WERI-Rb-1 (cell line): ENCODE data around the gene EPC1.

Experiments
- DNase-seq: peaks from one replicate; pipeline ENCODE4 v3.0.0-alpha.2; 2020
- H3K27ac ChIP-seq: fragments of 250-450 bp; sonication (Bioruptor Pico); 2 replicates; pipeline ENCODE4 v1.5.1; 2020; ENCODE audit warnings: mild to moderate bottlenecking, moderate library complexity
- H3K27me3 ChIP-seq: fragments of 250-450 bp; sonication (Bioruptor Pico); 2 replicates; pipeline ENCODE4 v1.5.1; 2021; ENCODE audit warnings: mild to moderate bottlenecking, low read depth, moderate library complexity; ENCODE audit not compliant: insufficient read depth, severe bottlenecking
- H3K36me3 ChIP-seq: fragments of 250-450 bp; sonication (Bioruptor Pico); 2 replicates; pipeline ENCODE4 v1.5.1; 2020; ENCODE audit warnings: mild to moderate bottlenecking, moderate library complexity
- H3K4me3 ChIP-seq: 2 replicates; pipeline ENCODE4 v1.5.1; 2011; ENCODE audit warnings: low read depth, mild to moderate bottlenecking, control low read depth, low read length
- H3K9me3 ChIP-seq: fragments of 250-450 bp; sonication (Bioruptor Pico); 2 replicates; pipeline ENCODE4 v1.5.1; 2021; ENCODE audit warnings: mild to moderate bottlenecking, moderate library complexity; ENCODE audit not compliant: severe bottlenecking
- TF ChIP-seq, protein P1 (sequence below): IDR thresholded peaks from 2 replicates; pipeline ENCODE4 v1.5.1; 2011; ENCODE audit warnings: low read depth, mild to moderate bottlenecking, control low read depth, inconsistent platforms, low read length

Gene EPC1

GRCh38 chr10:32299354-32299980 lies 47.5 kb downstream of the EPC1 start:
- Histone ChIP-seq H3K9me3 (no peaks in the 10 kb centered on the region), H3K27ac (no peak overlapping the region), H3K27me3 (no peaks in the 10 kb centered on the region), H3K4me3 (no peak overlapping the region), H3K36me3 (no peaks in the 10 kb centered on the region; the same call in none of the 2 replicates)
- TF ChIP-seq, protein P1, sequence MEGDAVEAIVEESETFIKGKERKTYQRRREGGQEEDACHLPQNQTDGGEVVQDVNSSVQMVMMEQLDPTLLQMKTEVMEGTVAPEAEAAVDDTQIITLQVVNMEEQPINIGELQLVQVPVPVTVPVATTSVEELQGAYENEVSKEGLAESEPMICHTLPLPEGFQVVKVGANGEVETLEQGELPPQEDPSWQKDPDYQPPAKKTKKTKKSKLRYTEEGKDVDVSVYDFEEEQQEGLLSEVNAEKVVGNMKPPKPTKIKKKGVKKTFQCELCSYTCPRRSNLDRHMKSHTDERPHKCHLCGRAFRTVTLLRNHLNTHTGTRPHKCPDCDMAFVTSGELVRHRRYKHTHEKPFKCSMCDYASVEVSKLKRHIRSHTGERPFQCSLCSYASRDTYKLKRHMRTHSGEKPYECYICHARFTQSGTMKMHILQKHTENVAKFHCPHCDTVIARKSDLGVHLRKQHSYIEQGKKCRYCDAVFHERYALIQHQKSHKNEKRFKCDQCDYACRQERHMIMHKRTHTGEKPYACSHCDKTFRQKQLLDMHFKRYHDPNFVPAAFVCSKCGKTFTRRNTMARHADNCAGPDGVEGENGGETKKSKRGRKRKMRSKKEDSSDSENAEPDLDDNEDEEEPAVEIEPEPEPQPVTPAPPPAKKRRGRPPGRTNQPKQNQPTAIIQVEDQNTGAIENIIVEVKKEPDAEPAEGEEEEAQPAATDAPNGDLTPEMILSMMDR, result no peak
- no peak for DNase-seq

DNA sequence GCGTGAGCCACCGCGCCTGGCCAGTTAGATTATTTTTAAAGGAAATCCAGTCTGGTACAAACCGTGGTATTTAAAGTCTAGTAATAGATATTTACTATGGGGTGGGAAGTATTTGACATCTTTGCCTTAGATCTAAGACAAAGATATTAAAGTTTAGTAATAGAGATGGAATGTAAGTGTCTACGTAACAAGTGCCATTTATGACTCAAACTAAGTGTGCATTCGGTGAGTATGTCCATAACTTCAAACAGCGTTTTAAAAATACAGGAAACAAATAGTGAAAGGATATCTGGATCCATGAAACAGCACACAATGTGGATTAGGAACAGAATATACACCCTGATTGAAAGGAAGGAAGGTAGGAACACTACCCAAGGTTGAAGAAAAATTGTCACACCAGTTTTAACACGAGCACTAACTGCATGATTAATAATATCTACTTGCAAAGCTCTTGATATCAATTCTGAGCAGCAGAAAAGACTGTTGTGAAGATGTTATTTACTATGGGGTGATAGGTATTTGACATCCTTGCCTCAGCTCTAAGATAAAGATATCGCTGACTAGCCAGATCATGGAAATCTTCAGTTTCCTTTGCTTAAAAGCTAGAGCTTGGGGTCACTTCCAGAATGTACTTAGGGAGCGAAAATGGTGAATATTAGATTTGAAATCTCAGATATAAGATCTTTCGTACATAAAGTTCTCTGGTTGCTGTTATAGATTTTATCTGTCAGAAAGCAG lies 48.7 kb downstream of the EPC1 start:
- no peaks in the 10 kb centered on the region for H3K27me3 ChIP-seq
- no peak overlapping the region for H3K4me3 ChIP-seq
- TF ChIP-seq, protein P1, result no peak
- no peak overlapping the region for H3K27ac ChIP-seq
- no peak for DNase-seq
- H3K36me3 ChIP-seq, result no peaks in the 10 kb centered on the region; the same call in none of the 2 replicates
- H3K9me3 ChIP-seq, result no peaks in the 10 kb centered on the region

- no peak for DNase-seq
- peaks cover 5% of the 10 kb centered on the region; the same call in 1 of the 2 replicates for H3K36me3 ChIP-seq
- H3K27me3 ChIP-seq, result no peaks in the 10 kb centered on the region
- H3K4me3 ChIP-seq, result no peak overlapping the region
- H3K27ac ChIP-seq, result no peak overlapping the region
- TF ChIP-seq, protein P1, result no peak
- H3K9me3 ChIP-seq, result no peaks in the 10 kb centered on the region
Measured at GRCh38 chr10:32295027-32295426, 51.9 kb downstream of the EPC1 start.

DNA sequence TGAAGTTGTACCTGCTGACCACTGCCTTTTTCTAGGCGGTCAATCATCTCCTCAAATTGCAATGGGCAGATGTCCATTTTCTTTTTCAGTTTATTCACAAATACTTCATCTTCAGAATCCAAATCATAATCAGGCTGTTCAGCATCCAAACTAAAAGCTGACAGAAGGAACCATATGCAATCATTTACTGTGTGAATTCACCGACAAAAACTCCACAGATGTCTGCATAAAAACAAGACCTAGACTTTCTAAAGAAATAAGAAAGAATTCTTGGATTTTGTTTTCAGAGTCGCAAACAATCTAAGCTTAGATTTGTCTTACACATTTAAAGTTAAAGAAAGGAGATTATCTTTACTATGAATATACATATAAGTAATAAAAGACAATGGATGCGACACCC lies 53.4 kb downstream of the EPC1 start:
- H3K27ac ChIP-seq, result no peak overlapping the region
- no peak overlapping the region for H3K4me3 ChIP-seq
- H3K9me3 ChIP-seq, result no peaks in the 10 kb centered on the region
- H3K36me3 ChIP-seq, result peaks cover 5% of the 10 kb centered on the region; the same call in 1 of the 2 replicates
- H3K27me3 ChIP-seq, result no peaks in the 10 kb centered on the region
- TF ChIP-seq, protein P1, result no peak
- DNase-seq, result no peak

DNA sequence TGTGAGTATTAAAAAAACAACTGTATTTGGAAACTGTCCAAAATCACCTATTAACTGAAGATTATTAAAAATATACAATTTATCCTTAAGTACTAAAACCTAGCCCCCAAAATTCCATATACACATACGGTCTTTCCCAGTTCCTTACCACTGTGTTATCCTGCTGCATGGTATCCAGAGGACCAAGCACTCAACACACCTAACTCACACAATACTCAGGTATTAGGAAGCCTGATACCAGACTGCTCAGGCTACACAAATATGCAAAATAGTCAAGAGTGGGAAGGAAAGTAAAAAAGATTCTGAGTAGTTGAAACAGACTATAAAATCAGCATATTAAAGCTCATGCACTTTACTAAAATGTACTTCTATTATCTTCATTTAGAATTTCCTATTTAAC lies 67.2 kb downstream of the EPC1 start:
- Histone ChIP-seq H3K9me3 (no peaks in the 10 kb centered on the region), H3K27ac (no peak overlapping the region), H3K36me3 (peaks cover 7% of the 10 kb centered on the region), H3K4me3 (no peak overlapping the region), H3K27me3 (no peaks in the 10 kb centered on the region)
- TF ChIP-seq, protein P1, result no peak
- DNase-seq, result no peak

GRCh38 chr10:32273336-32273735 lies 73.6 kb downstream of the EPC1 start:
- no peak for DNase-seq
- TF ChIP-seq, protein P1, result no peak
- H3K9me3 ChIP-seq, result no peaks in the 10 kb centered on the region
- no peaks in the 10 kb centered on the region for H3K27me3 ChIP-seq
- H3K4me3 ChIP-seq, result no peak overlapping the region
- H3K36me3 ChIP-seq, result peaks cover 17% of the 10 kb centered on the region
- H3K27ac ChIP-seq, result no peak overlapping the region
